Embryonic facial prominence (tissue), 1 donor: Measurements from ENCODE around the gene ADK.
"Not testable (repeated sequence)": the region's sequence is repeated elsewhere in the genome, so short reads cannot be mapped to it uniquely, and the experiment has no call there.

ENCODE experiments used
- DNase-seq: peaks from one replicate; pipeline ENCODE4 v3.0.0-alpha.2; 2016; ENCODE audit errors: extremely low spot score

The ADK gene

GRCh38 chr10:74419958-74420375, 268.9 kb downstream of the ADK start:
- DNase-seq = no peak

DNA sequence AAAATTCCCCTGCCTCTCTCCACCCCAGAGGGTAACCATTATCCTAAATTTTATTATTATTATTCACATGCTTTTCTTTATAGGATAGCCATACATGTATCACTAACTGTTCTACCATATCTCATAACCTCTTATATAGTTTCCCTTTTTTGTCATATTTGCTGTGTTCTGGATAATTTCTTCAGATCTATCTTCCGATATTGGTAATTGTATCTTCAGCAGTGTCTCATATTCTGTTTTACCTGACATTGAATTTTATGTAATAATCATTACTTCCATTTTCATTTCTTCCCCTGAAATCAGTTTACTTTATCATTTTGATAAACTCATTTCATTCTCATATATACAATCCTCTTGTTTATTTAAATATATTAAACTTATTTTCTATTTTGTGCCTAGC, 273.5 kb downstream of the ADK start:
- DNase-seq = no peak

GRCh38 chr10:74425456-74426001, 274.5 kb downstream of the ADK start:
- no peak for DNase-seq

- no peak for DNase-seq
Measured at GRCh38 chr10:74431816-74432215, 280.8 kb downstream of the ADK start.

DNA sequence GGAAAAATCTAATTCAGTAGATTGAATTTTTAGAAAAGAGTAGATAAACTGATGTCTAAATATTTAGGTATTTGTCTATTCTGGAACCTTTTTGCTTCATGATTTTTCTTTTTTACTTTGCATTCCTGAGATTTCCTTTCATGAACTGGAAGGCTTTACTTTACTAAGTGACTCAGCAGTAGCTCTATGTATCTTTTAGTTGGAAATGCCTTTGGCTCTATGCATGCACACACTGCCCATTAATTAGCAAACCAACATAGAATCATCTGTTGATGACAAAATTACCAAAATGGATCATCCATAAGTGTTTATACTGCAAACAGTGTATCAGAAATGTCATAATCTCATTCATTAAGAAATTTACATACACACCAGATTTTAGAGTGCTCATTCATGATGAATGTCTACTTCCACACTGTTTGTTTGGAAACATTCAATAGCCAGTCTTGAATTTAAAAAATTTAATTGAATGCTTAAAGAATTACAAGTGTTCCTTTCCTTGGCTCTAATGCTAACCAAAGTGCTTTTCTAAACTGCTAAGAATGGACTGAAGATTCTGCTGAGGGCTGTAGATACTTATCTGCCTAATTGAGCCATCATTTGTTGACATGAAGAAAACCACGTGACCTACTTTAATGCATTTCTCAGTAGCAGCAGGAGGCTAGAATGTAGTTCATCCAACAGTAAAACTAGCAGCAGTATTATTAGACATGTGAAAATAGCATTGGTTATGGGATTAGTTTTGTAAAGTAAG, 282.0 kb downstream of the ADK start:
- no peak for DNase-seq

DNA sequence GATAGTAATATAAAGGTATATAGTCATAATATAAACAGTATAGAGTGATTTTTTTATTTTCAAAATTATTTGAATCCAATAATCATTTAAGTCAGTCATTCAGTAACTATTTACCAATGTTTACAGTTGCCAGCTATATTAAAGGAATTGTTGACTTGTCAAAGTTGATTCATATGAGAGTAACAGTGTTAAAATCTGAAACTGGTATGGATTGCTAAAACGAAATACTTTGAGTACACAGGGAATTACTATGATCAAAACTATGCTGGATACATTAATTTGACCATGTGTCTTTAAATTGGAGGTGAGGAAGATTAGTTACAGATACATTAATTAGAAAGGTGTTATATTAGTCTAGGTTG, 282.6 kb downstream of the ADK start:
- DNase-seq = no peak

- DNase-seq = no peak
Measured at GRCh38 chr10:74433993-74434392, 283.0 kb downstream of the ADK start.

GRCh38 chr10:74434547-74434946, 283.5 kb downstream of the ADK start:
- no peak for DNase-seq

DNA sequence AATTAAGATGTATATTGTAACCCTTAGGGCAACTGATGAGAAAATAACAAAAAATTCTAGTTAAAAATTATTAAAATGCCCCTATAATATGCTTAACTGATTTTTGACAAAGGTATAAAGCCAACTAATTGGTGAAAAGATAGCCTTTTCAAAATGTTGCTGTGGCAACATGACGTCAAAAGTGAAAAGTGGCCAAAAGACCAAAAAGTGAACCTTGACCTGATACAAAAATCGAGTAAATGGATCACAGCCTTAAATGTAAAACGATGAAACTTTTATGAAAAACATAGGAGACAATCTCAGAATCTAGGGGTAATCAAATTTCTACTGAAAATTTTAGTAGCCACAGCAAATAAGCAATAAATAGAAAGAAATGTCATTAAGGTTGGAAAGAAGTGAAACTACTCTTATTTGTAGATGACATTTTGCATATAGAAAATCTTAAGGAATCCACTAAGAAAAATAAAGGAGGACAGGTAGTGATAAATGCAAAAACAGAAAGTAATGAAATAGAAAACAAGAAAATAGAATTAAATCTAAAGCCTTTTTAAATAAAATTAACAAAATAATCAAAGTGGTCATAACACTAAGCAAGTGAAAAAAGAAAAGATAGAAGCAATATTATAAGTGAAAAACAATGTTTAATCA, 285.6 kb downstream of the ADK start:
- no peak for DNase-seq

- DNase-seq = no peak
Measured at GRCh38 chr10:74437822-74438221, 286.8 kb downstream of the ADK start.

DNA sequence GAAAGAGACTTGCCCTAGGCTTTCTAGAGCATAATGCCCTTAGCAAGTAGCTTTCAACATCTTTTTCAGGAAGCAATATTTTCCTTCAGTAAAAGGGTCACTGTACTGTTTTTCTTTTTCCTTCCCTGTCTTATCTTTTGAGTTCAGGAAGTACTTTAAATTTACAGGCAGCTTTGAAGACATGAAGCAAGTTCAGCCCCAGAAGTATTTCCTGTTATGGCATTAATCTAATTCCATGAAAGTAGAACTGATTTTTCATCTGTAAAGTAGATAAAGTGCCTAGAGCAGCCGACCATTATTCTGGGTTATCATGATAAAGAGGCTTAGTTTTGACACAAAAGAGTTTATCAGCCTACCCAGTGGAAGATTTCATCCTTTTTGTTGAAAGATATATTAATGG, 288.2 kb downstream of the ADK start:
- no peak for DNase-seq

DNA sequence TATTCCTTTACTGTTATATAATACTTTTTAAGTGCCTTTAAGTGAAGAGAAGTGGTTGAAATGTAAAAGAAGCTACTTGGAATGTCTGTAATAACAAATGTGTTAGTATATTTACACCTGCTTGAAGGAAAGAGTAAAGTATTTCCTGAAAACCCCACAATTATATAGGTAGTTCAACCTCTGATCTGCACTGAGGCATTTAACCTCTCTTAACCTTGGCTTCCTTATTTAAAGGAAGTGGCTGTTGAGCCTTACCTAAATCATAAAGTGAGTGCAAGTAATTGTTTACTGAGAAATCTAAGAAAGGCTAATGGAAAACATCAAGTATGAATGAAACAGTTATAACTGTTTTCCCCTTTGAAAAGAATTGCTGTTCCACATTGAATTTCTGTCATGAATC, 294.5 kb downstream of the ADK start:
- DNase-seq = no peak

GRCh38 chr10:74450602-74451001, 299.6 kb downstream of the ADK start:
- DNase-seq = no peak

DNA sequence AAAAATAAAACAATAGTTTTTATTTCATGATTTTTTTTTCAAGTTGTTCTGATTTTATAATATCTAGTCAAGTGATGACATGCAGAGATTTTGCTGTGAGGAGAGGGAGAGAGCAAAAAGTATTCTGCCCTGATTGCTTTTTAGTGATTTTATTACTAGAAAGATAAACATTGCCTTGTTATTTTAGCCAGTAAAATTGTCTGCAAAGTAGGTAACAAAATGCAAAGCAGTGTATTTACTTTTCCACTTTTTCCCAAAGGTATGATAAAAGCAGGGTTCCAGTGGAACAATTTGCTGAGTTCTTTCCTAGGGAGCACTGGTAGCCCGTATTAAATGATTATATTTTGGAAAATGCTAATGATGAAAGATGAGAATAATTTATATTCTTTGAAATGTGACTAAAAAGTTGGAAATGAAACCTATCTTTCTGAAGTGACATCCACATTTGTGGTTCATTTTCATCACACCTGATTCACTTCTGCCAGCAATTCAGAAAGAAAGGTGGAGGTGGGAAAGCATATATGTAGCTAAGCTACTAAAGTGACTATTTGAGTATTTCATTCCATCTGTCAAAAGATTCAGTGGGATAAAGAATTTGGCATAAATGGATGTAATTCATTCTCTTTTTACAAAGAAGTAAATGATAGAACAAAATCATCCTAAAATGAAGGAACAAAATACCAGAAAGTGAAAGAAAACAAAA, 300.3 kb downstream of the ADK start:
- no peak for DNase-seq

DNA sequence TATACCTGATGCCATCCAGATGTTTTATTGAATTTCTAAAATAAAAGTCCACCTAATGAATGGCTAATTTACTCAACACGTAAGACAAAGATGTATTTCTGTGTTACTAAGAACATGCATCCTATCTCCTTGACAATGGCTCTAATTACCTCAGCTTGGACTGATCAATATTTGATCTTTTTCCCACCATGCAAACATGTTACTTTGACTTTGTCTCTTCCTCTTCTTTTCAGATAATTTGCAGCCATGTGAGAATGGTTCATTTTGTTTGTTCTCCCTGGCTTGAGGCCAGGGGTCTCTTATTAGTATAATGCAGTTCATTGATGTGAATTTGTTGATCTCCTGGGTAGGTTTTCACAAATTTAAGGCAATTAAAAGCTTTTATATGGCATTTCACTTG, 302.1 kb downstream of the ADK start:
- no peak for DNase-seq

- DNase-seq = not testable (repeated sequence)
Measured at GRCh38 chr10:74457478-74457877, 306.5 kb downstream of the ADK start.

GRCh38 chr10:74460812-74461211, 309.8 kb downstream of the ADK start:
- no peak for DNase-seq

- no peak for DNase-seq
Measured at GRCh38 chr10:74474022-74474713, 323.1 kb downstream of the ADK start.

DNA sequence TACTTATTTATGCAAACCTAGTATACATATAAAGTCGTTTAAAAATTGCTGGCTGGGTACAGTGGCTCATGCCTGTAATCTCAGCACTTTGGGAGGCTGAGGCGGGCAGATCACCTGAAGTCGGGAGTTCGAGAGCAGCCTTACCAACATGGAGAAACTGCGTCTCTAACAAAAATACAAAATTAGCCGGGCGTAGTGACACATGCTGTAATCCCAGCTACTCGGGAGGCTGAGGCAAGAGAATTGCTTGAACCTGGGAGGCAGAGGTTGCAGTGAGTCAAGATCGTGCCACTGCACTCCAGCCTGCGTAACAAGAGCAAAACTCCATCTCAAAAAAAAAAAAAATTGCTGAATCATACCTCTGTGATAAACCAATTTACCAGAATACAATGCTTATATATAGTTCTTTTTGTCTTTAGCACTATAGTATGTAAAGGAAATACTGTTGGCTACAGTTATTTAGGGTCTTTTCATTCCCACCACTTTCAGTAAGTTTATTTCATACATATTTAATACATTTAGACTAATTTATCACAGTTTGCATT, 325.2 kb downstream of the ADK start:
- not testable (repeated sequence) for DNase-seq

- no peak for DNase-seq
Measured at GRCh38 chr10:74480778-74481177, 329.8 kb downstream of the ADK start.

- no peak for DNase-seq
Measured at GRCh38 chr10:74483356-74483755, 332.3 kb downstream of the ADK start.

- no peak for DNase-seq
Measured at GRCh38 chr10:74485283-74485682, 334.3 kb downstream of the ADK start.
